Thyroid gland (tissue), 4 donors: ENCODE data around the gene CDY1.
"Not testable (repeated sequence)": the region's sequence is repeated elsewhere in the genome, so short reads cannot be mapped to it uniquely, and the experiment has no call there.

Experiments
- POLR2A ChIP-seq, 2 donors: fragments of 450-650 bp; IDR thresholded peaks; one replicate each; pipeline ENCODE4 v1.6.1; 2017; ENCODE audit warnings: antibody characterized with exemption in 2 of 2, mild to moderate bottlenecking in 2 of 2, moderate library complexity in 1 of 2
- TF ChIP-seq, protein P1 (sequence below), 6 experiments: fragments of 200-600 bp in 3 of 6; fragments of 450-650 bp in 3 of 6; sonication (generic) in 3 of 6; IDR thresholded peaks; one replicate each; pipeline ENCODE4 v1.5.1; 2016 to 2019; ENCODE audit warnings: antibody characterized with exemption in 6 of 6, mild to moderate bottlenecking in 2 of 6, inconsistent platforms in 1 of 6, moderate library complexity in 1 of 6

DNA sequence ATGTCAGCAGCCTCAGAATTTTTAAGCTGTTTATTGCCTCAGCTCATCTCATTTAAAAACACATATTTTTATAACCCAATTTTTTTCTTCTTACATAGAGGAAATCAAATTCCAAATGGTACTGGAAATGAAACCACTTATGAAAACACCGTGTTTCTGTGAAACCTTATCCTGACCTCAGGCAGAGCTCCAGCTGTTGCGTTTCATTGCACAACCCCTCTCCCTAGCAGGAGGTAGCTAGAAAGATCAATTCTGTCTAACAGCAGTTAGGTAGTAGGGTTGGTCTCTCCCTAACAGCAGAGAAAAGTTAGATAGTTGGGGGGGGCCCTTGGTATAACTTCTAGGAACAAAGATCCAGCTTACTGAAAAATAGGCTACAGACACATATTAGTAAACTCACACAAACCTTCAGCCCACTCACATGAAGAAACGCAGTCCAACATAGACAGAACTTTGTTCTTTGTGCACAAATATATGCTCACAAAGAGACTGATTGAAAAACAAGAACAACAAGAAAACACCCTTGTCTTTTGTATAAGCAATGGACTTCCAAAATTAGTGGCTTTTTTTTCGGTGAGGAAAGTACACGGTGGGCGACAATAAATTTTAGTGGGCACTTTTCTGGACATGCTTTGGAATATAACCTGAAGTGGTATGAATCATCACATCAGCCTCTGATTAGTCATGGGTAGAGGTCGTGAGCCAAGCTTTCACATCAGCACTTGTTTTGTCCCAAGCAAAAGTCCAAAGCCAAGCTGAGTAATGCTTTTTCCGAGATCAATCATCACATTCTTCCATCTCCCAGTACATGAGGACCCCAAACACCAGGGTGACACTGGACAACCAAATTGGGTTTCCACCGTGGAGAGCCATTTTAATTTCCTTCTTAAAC, 21.4 kb downstream of the CDY1 start:
- TF ChIP-seq, protein P1, sequence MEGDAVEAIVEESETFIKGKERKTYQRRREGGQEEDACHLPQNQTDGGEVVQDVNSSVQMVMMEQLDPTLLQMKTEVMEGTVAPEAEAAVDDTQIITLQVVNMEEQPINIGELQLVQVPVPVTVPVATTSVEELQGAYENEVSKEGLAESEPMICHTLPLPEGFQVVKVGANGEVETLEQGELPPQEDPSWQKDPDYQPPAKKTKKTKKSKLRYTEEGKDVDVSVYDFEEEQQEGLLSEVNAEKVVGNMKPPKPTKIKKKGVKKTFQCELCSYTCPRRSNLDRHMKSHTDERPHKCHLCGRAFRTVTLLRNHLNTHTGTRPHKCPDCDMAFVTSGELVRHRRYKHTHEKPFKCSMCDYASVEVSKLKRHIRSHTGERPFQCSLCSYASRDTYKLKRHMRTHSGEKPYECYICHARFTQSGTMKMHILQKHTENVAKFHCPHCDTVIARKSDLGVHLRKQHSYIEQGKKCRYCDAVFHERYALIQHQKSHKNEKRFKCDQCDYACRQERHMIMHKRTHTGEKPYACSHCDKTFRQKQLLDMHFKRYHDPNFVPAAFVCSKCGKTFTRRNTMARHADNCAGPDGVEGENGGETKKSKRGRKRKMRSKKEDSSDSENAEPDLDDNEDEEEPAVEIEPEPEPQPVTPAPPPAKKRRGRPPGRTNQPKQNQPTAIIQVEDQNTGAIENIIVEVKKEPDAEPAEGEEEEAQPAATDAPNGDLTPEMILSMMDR (IDR thresholded peaks at IDR 0.05) = not testable (repeated sequence)
- not testable (repeated sequence) for TF ChIP-seq POLR2A (IDR thresholded peaks at IDR 0.05)
